ENCODE data around the gene PPIF.

The PPIF gene

GRCh38 chr10:79375321-79376077 is 28.2 kb downstream of the PPIF start:
- TF ChIP-seq REST (IDR thresholded peaks at IDR 0.05; ENCODE audit: insufficient read depth in 1 of 2, low read depth in 2 of 2, low read length in 2 of 2) (no peak), SIN3A (IDR thresholded peaks at IDR 0.05; ENCODE audit: borderline replicate concordance, insufficient read depth, low read length) (no peak), TAF1 (IDR thresholded peaks at IDR 0.05; ENCODE audit: borderline replicate concordance, insufficient read depth, low read length) (no peak), FOXP2 (optimal IDR thresholded peaks at IDR 0.05; ENCODE audit: borderline replicate concordance, extremely low read depth, extremely low read length, insufficient read depth) (no peak), POLR2AphosphoS5 (IDR thresholded peaks at IDR 0.05; ENCODE audit: low read depth, low read length) (no peak)

- TF ChIP-seq FOXP2 (optimal IDR thresholded peaks at IDR 0.05; ENCODE audit: borderline replicate concordance, extremely low read depth, extremely low read length, insufficient read depth) = no peak
Measured at GRCh38 chr10:79376078-79376628, 28.9 kb downstream of the PPIF start.

- TF ChIP-seq FOXP2 (optimal IDR thresholded peaks at IDR 0.05; ENCODE audit: borderline replicate concordance, extremely low read depth, extremely low read length, insufficient read depth) = no peak
- no peak for TF ChIP-seq TAF1 (IDR thresholded peaks at IDR 0.05; ENCODE audit: borderline replicate concordance, insufficient read depth, low read length)
- no peak for TF ChIP-seq REST (IDR thresholded peaks at IDR 0.05; ENCODE audit: insufficient read depth in 1 of 2, low read depth in 2 of 2, low read length in 2 of 2)
- no peak for TF ChIP-seq SIN3A (IDR thresholded peaks at IDR 0.05; ENCODE audit: borderline replicate concordance, insufficient read depth, low read length)
- TF ChIP-seq POLR2AphosphoS5 (IDR thresholded peaks at IDR 0.05; ENCODE audit: low read depth, low read length) = no peak
Measured at GRCh38 chr10:79376751-79377556, 29.7 kb downstream of the PPIF start.

GRCh38 chr10:79377557-79378382 is 30.5 kb downstream of the PPIF start:
- no peak for TF ChIP-seq SIN3A (IDR thresholded peaks at IDR 0.05; ENCODE audit: borderline replicate concordance, insufficient read depth, low read length)
- no peak for TF ChIP-seq POLR2AphosphoS5 (IDR thresholded peaks at IDR 0.05; ENCODE audit: low read depth, low read length)
- no peak for TF ChIP-seq FOXP2 (optimal IDR thresholded peaks at IDR 0.05; ENCODE audit: borderline replicate concordance, extremely low read depth, extremely low read length, insufficient read depth)
- TF ChIP-seq REST (IDR thresholded peaks at IDR 0.05; ENCODE audit: insufficient read depth in 1 of 2, low read depth in 2 of 2, low read length in 2 of 2) = no peak
- no peak for TF ChIP-seq TAF1 (IDR thresholded peaks at IDR 0.05; ENCODE audit: borderline replicate concordance, insufficient read depth, low read length)

GRCh38 chr10:79378383-79378646 is 31.0 kb downstream of the PPIF start:
- TF ChIP-seq SIN3A (IDR thresholded peaks at IDR 0.05; ENCODE audit: borderline replicate concordance, insufficient read depth, low read length) (no peak), POLR2AphosphoS5 (IDR thresholded peaks at IDR 0.05; ENCODE audit: low read depth, low read length) (no peak), FOXP2 (optimal IDR thresholded peaks at IDR 0.05; ENCODE audit: borderline replicate concordance, extremely low read depth, extremely low read length, insufficient read depth) (no peak), TAF1 (IDR thresholded peaks at IDR 0.05; ENCODE audit: borderline replicate concordance, insufficient read depth, low read length) (no peak), REST (IDR thresholded peaks at IDR 0.05; ENCODE audit: insufficient read depth in 1 of 2, low read depth in 2 of 2, low read length in 2 of 2) (no peak)
